ENCODE results near the gene ULBP3. TPM values are rescaled to one million over a fixed set of nuclear protein-coding genes. Genes with fewer than 3 reads are reported as not detected.

Gene ULBP3
- total RNA-seq, 1 donor from 2014 or later, result 24.2 TPM

GRCh38 chr6:150043096-150043495, 25.8 kb downstream of the ULBP3 start:
- no peak for DNase-seq (ENCODE audit: low spot score in 2 of 2)
- H3K27me3 ChIP-seq, result peaks cover 12% of the 10 kb centered on the region
- peaks cover 0 to 2% of the 10 kb centered on the region in 2 donors for H3K4me1 ChIP-seq
- TF ChIP-seq, protein P1, sequence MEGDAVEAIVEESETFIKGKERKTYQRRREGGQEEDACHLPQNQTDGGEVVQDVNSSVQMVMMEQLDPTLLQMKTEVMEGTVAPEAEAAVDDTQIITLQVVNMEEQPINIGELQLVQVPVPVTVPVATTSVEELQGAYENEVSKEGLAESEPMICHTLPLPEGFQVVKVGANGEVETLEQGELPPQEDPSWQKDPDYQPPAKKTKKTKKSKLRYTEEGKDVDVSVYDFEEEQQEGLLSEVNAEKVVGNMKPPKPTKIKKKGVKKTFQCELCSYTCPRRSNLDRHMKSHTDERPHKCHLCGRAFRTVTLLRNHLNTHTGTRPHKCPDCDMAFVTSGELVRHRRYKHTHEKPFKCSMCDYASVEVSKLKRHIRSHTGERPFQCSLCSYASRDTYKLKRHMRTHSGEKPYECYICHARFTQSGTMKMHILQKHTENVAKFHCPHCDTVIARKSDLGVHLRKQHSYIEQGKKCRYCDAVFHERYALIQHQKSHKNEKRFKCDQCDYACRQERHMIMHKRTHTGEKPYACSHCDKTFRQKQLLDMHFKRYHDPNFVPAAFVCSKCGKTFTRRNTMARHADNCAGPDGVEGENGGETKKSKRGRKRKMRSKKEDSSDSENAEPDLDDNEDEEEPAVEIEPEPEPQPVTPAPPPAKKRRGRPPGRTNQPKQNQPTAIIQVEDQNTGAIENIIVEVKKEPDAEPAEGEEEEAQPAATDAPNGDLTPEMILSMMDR (IDR thresholded peaks at IDR 0.05), result no peak
- H3K27ac ChIP-seq, result no peak overlapping the region
- intact Hi-C loops (cut with DNase I), result no loop called here
- H3K36me3 ChIP-seq, result no peaks in the 10 kb centered on the region
- no peaks in the 10 kb centered on the region for H3K9me3 ChIP-seq
- H3K4me3 ChIP-seq, result no peak overlapping the region

DNA sequence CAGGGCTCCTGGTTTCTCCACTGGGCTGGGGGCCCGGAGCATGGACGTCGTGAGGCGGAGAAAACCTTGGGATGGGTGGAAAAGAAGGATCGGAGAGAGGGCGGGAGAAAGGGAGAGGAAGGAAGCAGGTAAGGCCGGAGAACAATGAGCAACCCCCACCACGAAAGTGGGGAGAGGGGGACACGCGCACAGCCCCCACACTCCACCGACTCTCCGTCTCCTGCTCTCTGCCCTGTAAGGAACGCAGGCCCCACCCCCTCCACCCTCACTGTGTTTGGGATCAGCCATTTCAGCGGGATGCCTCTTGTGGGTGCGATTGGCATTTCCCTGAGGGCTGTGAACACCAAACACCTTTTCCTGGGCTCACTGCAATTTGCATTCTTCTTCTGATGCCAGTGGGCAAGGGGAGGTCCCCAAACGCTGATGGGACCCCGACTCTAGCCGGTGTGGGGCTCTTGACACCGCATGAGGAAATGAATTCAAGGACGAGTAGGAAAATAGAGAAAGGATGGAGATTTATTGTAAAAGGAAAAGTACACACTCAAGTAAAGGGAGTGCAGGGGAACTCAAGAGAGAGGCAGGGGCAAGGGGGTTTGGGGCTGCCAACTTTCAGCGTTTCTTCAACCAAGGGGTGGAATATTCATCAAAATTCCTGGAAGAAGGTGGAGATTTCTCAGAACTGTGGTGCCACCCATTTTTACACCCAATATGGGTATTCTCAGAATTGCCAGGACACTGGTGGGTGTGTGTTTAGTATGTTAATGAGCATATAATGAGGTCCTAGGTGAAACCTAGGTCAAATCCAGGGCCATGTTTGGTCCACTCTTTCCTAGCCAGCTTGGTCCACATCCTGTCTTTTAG, 30.5 kb downstream of the ULBP3 start:
- TF ChIP-seq, protein P1 (IDR thresholded peaks at IDR 0.05), result no peak
- peaks cover 4 to 10% of the 10 kb centered on the region in 2 donors for H3K4me1 ChIP-seq
- no peak for DNase-seq (ENCODE audit: low spot score in 2 of 2)
- intact Hi-C loops (cut with DNase I), result no loop called here
- H3K27me3 ChIP-seq, result peaks cover 12% of the 10 kb centered on the region
- no peak overlapping the region for H3K27ac ChIP-seq
- H3K36me3 ChIP-seq, result no peaks in the 10 kb centered on the region
- peak overlapping the region; percentile 36 to 52 for H3K4me3 ChIP-seq
- no peaks in the 10 kb centered on the region for H3K9me3 ChIP-seq

DNA sequence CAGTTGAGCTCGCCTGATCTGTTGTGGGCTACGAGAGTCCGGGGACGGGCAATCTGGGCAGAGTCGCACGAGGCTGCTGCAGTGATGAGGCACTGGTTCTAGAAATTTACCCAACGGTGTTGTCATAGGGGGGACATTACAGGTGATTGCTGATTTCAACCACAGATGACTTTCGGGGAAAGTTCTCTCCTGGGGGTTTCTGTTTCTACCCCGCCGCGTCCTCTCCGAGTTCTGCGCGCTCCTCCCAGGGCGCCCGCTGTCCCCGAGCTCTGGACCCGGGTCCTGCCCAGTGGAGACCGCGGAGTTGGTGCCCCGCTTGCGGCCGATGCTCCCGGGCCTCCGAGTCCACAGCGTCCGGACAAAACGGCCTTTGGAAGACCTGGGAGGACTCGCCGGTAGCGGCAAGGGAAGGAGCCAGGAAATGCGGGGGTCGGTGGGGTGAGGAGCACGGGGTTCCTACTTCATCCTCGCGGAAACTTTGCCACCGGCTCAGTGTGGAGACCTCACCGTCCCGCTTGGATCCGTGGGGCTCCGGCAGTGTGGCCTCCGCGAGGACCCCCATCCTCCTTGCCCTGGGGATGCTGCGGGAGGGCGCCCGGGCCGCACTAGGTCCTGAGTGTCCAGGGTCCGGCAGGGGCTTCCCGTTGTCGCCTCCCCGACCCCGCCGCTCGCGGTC, 31.3 kb downstream of the ULBP3 start:
- Histone ChIP-seq H3K9me3 (no peaks in the 10 kb centered on the region), H3K27me3 (peaks cover 12% of the 10 kb centered on the region), H3K4me1 (peaks cover 4 to 10% of the 10 kb centered on the region in 2 donors), H3K27ac (no peak overlapping the region), H3K36me3 (no peaks in the 10 kb centered on the region), H3K4me3 (peak overlapping the region; percentile 36 to 52)
- no peak for DNase-seq (ENCODE audit: low spot score in 2 of 2)
- intact Hi-C loops (cut with DNase I), result no loop called here
- TF ChIP-seq, protein P1 (IDR thresholded peaks at IDR 0.05), result no peak

- Histone ChIP-seq H3K4me3 (no peak overlapping the region), H3K27me3 (peaks cover 11% of the 10 kb centered on the region), H3K27ac (no peak overlapping the region), H3K4me1 (peaks cover 4 to 10% of the 10 kb centered on the region in 2 donors), H3K36me3 (no peaks in the 10 kb centered on the region), H3K9me3 (no peaks in the 10 kb centered on the region)
- DNase-seq (ENCODE audit: low spot score in 2 of 2), result peak in 1 of 2 donors; percentile 28
- TF ChIP-seq, protein P1 (IDR thresholded peaks at IDR 0.05), result no peak
- intact Hi-C loops (cut with DNase I), result no loop called here
Measured at GRCh38 chr6:150036081-150036480, 32.8 kb downstream of the ULBP3 start.

DNA sequence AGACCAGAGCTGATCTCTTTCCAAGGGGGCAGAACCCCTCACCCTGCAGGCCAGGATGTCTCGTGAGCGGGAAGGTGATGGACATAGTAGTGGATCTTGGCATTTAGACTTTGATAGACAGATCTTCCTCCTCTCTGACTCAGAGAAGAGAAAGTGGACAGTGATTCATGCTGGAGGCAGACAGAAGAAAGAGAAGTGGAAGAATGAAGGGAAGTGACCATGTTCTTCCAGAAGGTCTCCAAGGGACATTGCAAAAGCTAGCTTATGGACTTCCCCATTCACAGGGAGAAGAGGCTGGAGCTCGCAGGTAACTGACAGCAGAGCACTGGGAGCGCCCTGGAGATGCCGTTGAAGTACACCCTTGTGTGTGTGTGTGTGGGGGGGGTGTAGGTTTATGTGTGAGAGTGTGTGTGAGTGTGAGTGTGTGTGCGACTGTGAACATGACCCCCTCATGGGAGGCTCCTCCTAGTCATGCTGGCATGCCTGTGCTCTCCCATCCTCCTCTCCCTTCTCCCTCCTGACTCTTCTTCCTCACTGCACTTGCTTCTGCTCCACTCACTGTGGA, 35.6 kb downstream of the ULBP3 start:
- H3K27me3 ChIP-seq, result no peaks in the 10 kb centered on the region
- TF ChIP-seq, protein P1 (IDR thresholded peaks at IDR 0.05), result no peak
- H3K4me1 ChIP-seq, result peaks cover 4 to 9% of the 10 kb centered on the region in 2 donors
- intact Hi-C loops (cut with DNase I), result no loop called here
- DNase-seq (ENCODE audit: low spot score in 2 of 2), result peak in 1 of 2 donors; percentile 44
- no peak overlapping the region for H3K27ac ChIP-seq
- H3K4me3 ChIP-seq, result no peak overlapping the region
- H3K9me3 ChIP-seq, result no peaks in the 10 kb centered on the region
- no peaks in the 10 kb centered on the region for H3K36me3 ChIP-seq
